ENCODE data around the gene OSBPL2. TPM values are rescaled to one million over a fixed set of nuclear protein-coding genes. Genes with fewer than 3 reads are reported as not detected.

The OSBPL2 gene
- total RNA-seq, 1 donor from 2014 or later = 56.7 TPM

DNA sequence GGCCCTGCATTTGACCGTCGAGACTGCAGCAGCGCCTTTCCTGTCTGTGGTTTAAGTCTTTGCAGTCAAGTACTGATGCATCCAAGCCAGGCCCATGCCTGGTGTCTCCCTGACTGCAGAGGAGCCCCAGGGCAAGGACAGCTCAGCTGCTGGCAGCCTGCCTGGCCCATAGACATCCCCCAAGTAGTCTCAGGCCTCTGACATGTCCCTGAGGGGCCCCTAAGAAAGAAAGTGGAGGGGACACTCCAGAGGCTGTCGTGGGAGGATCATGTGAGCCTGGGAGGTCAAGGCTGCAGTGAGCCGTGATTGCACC is 36.3 kb upstream of the OSBPL2 start:
- peaks cover 19% of the 10 kb centered on the region for H3K36me3 Mint-ChIP-seq (ENCODE audit: insufficient read depth)
- no peak for DNase-seq (ENCODE audit: low spot score, unreplicated experiment)
- H3K4me3 Mint-ChIP-seq (ENCODE audit: low read depth) = no peak overlapping the region
- no peaks in the 10 kb centered on the region for H3K27me3 Mint-ChIP-seq
- TF ChIP-seq, protein P1, sequence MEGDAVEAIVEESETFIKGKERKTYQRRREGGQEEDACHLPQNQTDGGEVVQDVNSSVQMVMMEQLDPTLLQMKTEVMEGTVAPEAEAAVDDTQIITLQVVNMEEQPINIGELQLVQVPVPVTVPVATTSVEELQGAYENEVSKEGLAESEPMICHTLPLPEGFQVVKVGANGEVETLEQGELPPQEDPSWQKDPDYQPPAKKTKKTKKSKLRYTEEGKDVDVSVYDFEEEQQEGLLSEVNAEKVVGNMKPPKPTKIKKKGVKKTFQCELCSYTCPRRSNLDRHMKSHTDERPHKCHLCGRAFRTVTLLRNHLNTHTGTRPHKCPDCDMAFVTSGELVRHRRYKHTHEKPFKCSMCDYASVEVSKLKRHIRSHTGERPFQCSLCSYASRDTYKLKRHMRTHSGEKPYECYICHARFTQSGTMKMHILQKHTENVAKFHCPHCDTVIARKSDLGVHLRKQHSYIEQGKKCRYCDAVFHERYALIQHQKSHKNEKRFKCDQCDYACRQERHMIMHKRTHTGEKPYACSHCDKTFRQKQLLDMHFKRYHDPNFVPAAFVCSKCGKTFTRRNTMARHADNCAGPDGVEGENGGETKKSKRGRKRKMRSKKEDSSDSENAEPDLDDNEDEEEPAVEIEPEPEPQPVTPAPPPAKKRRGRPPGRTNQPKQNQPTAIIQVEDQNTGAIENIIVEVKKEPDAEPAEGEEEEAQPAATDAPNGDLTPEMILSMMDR (IDR thresholded peaks at IDR 0.05; ENCODE audit: unreplicated experiment) = no peak
- no peak overlapping the region for H3K27ac Mint-ChIP-seq
- H3K4me1 Mint-ChIP-seq (ENCODE audit: low read depth) = no peaks in the 10 kb centered on the region
- no peaks in the 10 kb centered on the region for H3K9me3 Mint-ChIP-seq (ENCODE audit: low read depth)

DNA sequence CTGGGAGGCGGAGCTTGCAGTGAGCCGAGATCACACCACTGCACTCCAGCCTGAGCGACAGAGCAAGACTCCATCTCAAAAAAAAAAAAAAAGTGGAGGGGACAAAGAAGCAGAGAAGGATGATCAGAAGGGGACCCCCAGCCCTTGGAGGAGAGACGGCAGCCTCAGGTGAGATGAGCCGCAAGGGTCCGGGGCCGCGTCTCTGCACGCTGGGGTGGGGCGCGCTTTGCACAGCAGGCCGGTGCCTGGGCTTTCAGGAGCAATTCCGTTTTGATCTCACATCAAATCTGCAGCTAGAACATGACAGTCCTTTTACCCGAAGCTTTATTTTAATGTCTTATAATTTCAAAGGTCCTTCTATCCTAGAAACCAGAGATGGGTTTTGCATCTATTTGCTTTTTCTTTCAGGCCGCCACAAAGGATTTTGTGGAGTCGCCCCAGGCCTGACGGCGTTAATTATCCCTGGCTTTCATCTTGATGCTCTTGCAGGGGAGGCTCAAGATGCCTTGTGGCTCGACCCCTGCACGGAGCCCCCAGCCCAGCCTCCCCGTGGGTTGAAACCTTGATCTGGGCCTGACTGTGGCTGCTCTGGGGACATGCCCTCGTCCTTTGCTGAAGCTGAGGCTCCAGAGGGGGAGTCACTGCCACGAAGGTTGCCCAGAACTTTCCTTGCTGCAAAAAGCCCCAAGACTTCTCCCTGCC is 35.5 kb upstream of the OSBPL2 start:
- TF ChIP-seq, protein P1 (IDR thresholded peaks at IDR 0.05; ENCODE audit: unreplicated experiment) = no peak
- Mint-ChIP-seq H3K4me1 (ENCODE audit: low read depth) (no peaks in the 10 kb centered on the region), H3K27me3 (no peaks in the 10 kb centered on the region), H3K4me3 (ENCODE audit: low read depth) (no peak overlapping the region), H3K9me3 (ENCODE audit: low read depth) (no peaks in the 10 kb centered on the region), H3K36me3 (ENCODE audit: insufficient read depth) (peaks cover 19% of the 10 kb centered on the region), H3K27ac (no peak overlapping the region)
- no peak for DNase-seq (ENCODE audit: low spot score, unreplicated experiment)

DNA sequence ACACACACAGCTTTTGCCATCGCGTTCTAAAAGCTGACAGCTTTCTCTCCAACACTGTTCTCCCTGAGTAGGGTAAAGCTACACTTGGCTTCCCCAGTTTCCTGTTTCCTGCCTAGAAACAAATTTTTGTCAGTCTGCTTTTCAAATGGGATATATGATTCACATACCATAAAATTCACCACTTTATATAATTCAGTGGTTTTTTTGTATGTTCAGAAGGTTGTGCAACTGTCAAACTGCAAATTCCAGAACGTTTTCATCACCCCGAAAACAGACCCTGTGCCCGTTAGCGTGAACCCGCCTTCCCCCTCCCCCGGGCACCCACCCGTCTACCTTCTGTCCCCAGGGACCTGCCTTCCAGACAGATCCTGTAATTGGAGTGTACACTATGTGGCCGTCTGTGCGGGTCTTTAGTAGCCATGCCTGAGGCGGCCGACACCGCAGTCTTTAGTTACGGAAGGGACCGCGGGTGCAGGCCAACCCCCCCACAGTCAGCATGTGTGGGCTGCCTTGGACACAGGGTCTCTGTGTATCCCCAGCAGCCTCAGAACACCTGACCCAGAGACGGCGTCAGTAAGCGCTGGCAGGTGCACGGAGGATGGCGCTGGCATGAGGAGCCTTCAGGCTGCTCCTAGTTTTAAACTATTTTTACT is 34.8 kb upstream of the OSBPL2 start:
- no peaks in the 10 kb centered on the region for H3K9me3 Mint-ChIP-seq (ENCODE audit: low read depth)
- no peak overlapping the region for H3K27ac Mint-ChIP-seq
- no peak overlapping the region for H3K4me3 Mint-ChIP-seq (ENCODE audit: low read depth)
- no peaks in the 10 kb centered on the region for H3K27me3 Mint-ChIP-seq
- TF ChIP-seq, protein P1 (IDR thresholded peaks at IDR 0.05; ENCODE audit: unreplicated experiment) = no peak
- DNase-seq (ENCODE audit: low spot score, unreplicated experiment) = no peak
- H3K36me3 Mint-ChIP-seq (ENCODE audit: insufficient read depth) = peaks cover 19% of the 10 kb centered on the region
- H3K4me1 Mint-ChIP-seq (ENCODE audit: low read depth) = peaks cover under 1% of the 10 kb centered on the region

DNA sequence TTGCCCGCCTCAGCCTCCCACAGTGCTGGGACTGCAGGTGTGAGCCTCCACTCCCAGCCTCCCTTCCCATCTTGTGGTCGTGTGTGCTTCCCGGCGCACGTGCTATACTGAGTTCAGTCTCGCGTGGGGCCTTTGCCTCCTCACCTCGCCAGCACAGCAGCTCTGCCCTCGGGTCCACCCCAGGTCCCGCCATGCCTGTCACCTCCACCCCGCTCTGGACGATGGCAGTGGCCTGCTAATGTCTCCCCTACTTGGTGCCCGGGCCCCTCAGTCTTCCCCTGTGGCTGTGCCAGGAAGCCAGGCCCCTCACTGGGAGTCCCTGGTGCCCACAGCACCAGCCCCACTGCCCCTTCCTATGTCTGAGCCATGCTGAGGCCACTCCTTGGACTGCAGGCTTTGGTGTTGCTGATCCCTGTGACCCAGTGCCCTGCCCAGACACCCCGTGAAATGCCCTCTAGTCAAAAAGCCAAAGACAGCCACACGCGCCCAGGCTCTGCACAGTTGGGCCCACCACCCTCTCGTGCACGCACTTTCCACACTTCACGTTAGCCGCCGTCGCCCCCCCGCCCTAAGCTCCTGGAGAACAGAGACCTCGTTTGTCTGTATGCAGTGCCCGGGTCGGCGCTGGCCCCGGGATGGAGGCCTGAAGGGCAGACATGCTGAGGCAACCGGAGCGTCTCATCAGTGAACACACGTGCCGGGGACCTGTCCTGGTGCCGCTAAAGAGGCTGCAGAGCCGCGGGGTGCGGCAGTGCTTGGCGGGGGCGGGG is 32.5 kb upstream of the OSBPL2 start:
- Mint-ChIP-seq H3K27ac (no peak overlapping the region), H3K36me3 (ENCODE audit: insufficient read depth) (peaks cover 3% of the 10 kb centered on the region), H3K4me1 (ENCODE audit: low read depth) (peaks cover 4% of the 10 kb centered on the region), H3K4me3 (ENCODE audit: low read depth) (no peak overlapping the region), H3K27me3 (peaks cover 3% of the 10 kb centered on the region), H3K9me3 (ENCODE audit: low read depth) (no peaks in the 10 kb centered on the region)
- no peak for DNase-seq (ENCODE audit: low spot score, unreplicated experiment)
- TF ChIP-seq, protein P1 (IDR thresholded peaks at IDR 0.05; ENCODE audit: unreplicated experiment) = no peak

DNA sequence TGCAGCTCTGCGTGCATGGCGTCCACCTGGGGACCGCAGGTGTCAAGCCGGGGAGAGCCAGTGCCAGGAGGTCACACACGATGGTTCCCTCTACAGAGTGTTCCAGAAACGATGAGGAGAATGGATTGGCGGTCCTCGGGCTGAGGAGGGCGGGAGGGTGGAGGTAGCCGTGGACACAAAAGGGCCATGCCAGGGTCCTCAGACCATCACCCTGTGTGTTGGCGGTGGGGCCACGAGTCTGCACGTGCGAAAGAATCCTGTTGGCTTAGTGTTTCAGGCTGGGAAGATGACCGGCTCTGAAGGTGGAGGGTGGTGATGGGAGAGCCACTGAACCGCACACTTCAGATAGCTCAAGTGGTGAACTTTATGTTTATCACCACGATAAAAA is 31.9 kb upstream of the OSBPL2 start:
- H3K4me3 Mint-ChIP-seq (ENCODE audit: low read depth) = no peak overlapping the region
- H3K9me3 Mint-ChIP-seq (ENCODE audit: low read depth) = no peaks in the 10 kb centered on the region
- H3K4me1 Mint-ChIP-seq (ENCODE audit: low read depth) = peaks cover 4% of the 10 kb centered on the region
- H3K36me3 Mint-ChIP-seq (ENCODE audit: insufficient read depth) = peaks cover 3% of the 10 kb centered on the region
- H3K27ac Mint-ChIP-seq = no peak overlapping the region
- no peak for DNase-seq (ENCODE audit: low spot score, unreplicated experiment)
- peaks cover 3% of the 10 kb centered on the region for H3K27me3 Mint-ChIP-seq
- TF ChIP-seq, protein P1 (IDR thresholded peaks at IDR 0.05; ENCODE audit: unreplicated experiment) = no peak
